Fibroblast of lung (primary cell): Measurements from ENCODE around the gene ARMC3.

Source experiments
- EZH2 ChIP-seq: IDR thresholded peaks from 2 replicates; pipeline ENCODE4 v1.5.1; 2012; ENCODE audit warnings: low read length, control low read depth, mild to moderate bottlenecking; ENCODE audit errors: missing control alignments
- TF ChIP-seq, protein P1 (sequence below), 2 donors: IDR thresholded peaks in 1 of 2; conservative IDR thresholded peaks in 1 of 2; 1 replicate in 1 of 2; 2 replicates in 1 of 2; pipeline ENCODE4 v1.5.1; 2011 to 2012; ENCODE audit warnings: low read length in 2 of 2, control low read depth in 1 of 2, inconsistent platforms in 1 of 2, low read depth in 1 of 2, mild to moderate bottlenecking in 1 of 2

DNA sequence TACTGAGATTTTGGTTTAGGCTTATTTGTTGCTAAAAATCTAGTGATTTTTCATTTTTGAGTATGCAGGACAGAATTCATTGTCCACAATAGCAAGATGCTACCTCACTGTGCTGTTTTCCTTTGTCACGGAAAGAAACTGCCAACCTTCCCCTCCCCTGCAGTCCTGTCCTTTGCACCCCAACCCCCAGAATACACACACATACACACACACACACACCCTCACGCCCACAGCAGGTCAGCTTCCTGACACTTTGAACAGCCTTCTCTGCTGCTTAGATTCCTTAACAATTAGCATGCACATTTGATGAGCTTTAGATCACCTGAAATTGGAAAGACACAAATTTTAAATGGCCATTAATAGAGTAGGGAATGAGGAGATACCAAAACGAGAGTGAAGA lies 32.1 kb downstream of the ARMC3 start:
- TF ChIP-seq, protein P1, sequence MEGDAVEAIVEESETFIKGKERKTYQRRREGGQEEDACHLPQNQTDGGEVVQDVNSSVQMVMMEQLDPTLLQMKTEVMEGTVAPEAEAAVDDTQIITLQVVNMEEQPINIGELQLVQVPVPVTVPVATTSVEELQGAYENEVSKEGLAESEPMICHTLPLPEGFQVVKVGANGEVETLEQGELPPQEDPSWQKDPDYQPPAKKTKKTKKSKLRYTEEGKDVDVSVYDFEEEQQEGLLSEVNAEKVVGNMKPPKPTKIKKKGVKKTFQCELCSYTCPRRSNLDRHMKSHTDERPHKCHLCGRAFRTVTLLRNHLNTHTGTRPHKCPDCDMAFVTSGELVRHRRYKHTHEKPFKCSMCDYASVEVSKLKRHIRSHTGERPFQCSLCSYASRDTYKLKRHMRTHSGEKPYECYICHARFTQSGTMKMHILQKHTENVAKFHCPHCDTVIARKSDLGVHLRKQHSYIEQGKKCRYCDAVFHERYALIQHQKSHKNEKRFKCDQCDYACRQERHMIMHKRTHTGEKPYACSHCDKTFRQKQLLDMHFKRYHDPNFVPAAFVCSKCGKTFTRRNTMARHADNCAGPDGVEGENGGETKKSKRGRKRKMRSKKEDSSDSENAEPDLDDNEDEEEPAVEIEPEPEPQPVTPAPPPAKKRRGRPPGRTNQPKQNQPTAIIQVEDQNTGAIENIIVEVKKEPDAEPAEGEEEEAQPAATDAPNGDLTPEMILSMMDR (conservative IDR thresholded peaks at IDR 0.05 in 1 of 2, IDR thresholded peaks at IDR 0.05 in 1 of 2; ENCODE audit: low read depth in 1 of 2, low read length in 2 of 2), result no peak
- no peak for TF ChIP-seq EZH2
